HG03558 (cell line): Measurements from ENCODE around the gene CHD3.
"Not testable (repeated sequence)": the region's sequence is repeated elsewhere in the genome, so short reads cannot be mapped to it uniquely, and the experiment has no call there.

Experiments used
- ATAC-seq: cut with Tn5 transposase; IDR thresholded peaks from one replicate; pipeline ENCODE4 v1.9.1; 2021; ENCODE audit warnings: moderate number of reproducible peaks; ENCODE audit not compliant: unreplicated experiment; ENCODE audit errors: extremely low read depth

The CHD3 gene

DNA sequence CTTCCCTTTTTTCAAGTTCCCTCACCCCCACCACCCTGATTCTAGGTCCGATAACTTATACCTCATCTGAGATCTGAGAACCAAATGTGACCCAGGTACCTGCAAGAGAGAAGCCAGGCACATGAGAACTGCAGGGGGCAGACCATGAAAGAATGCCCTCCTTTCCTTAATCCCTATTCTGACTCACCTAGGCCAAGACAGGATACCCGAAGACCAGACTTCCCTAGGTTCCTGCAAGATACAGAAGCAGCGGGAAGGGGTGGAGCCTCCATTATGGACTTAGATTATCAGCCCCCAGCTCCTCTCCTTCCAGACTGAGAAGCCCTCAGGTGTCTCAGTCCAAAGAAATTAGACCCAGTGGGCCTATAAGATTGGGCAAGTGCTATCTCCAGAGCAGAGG, 39.0 kb downstream of the CHD3 start:
- no peak for ATAC-seq

DNA sequence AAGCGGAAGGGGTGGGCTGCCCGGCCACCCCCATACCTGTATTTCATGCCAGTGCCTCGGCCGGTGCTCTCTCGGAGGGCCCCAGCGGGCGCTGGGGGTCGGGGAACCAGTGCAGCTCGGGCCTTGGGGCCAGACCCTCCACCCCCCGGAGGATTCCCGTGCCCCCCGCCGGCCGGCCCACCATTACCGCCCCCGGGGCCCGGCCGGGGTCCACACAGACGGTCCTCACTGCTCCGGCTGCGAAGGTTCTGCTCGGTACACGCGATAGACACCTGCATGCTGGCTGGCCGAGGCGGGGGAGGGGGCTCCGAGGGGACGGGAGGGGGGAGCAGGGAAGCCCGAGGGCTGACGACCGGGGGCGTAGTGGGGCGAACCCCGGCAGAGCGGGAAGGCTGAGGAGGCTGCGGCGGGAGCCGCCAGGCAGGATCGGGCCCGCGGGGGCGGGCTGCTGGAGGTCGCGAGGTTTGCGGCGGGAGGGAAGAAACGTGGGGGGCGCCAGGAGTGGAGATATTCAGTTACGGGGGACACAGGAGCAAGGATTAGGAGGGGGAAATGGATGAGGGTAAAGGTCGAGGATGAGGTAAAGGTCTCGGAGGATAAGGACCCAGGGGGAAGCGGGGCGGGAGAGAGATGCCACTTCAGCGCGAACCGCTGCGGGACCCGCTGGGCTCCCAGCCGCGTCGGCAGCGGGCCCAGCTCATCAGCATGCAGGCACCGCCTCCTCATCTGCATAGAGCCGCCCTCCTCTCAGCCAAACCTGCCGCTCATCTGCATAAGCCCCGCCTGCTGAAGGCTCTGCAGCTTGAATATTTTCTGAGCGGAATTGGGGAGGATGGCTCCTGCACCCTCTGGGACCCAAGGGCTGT, 40.8 kb downstream of the CHD3 start, which contains the start of gene KCNAB3:
KCNAB3 (minus strand) TSS at position 699 of the 866 bp plus-strand sequence; CDS start at position 278, 421 bp downstream.
- ATAC-seq = no peak

GRCh38 chr17:7930841-7931631, 42.4 kb downstream of the CHD3 start:
- ATAC-seq = no peak

GRCh38 chr17:7931709-7932482, 43.3 kb downstream of the CHD3 start, which contains the start of the genes CNTROB and TRAPPC1:
Gene CNTROB (plus strand): TSS chr17:7932206. CDS start chr17:7933080, 874 bp downstream.
Gene TRAPPC1 (minus strand): TSS chr17:7931946. CDS start chr17:7931829, 117 bp downstream.
- peak; percentile 78 for ATAC-seq

DNA sequence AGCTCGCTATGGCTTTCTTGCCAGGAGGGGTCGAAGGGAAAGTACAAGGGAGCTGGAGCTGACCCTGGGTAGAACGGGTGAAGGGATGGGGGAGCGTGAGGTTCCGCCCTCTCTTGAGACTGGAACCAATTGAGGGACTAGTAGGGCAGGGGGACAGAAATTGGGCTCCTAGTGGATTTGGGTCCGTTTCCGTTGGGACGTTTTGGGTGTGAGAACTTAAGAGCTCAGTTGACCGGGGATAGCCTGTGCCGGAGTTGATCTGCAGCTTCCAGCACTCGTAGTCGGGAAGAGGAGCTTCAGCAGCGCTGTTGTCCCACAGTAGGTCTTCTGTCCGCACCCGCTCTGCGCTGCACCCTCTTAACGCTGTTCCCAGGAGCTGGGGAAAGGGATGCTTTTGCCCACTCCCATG, 43.9 kb downstream of the CHD3 start:
- ATAC-seq = no peak

GRCh38 chr17:7932949-7933348, 44.4 kb downstream of the CHD3 start:
- no peak for ATAC-seq

GRCh38 chr17:7935859-7936258, 47.3 kb downstream of the CHD3 start:
- no peak for ATAC-seq

GRCh38 chr17:7940034-7940433, 51.4 kb downstream of the CHD3 start:
- no peak for ATAC-seq

- no peak for ATAC-seq
Observed at GRCh38 chr17:7940743-7941142, 52.2 kb downstream of the CHD3 start.

- no peak for ATAC-seq
Observed at GRCh38 chr17:7943291-7943690, 54.7 kb downstream of the CHD3 start.

- ATAC-seq = no peak
Observed at GRCh38 chr17:7944326-7944725, 55.7 kb downstream of the CHD3 start.

GRCh38 chr17:7945651-7946050, 57.1 kb downstream of the CHD3 start:
- no peak for ATAC-seq

- no peak for ATAC-seq
Observed at GRCh38 chr17:7946441-7946840, 57.9 kb downstream of the CHD3 start.

DNA sequence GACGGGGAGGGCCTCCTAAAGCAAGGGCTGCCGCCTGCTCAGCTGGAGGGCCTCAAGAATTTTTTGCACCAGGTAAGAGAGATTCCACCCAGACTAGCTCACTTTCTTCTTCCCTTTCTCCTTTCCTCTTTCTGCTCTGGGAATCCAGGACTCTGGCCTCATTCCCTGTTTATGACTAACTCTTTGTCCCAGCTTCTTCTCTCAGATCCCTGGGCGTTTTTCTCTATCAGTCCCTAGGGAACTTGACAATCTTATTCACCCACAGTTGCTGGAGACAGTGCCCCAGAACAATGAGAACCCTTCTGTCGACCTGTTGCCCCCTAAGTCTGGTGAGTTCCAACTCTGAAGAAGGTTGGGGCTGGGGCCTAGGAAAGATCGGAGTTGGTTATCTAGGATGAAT, 59.1 kb downstream of the CHD3 start:
- no peak for ATAC-seq

DNA sequence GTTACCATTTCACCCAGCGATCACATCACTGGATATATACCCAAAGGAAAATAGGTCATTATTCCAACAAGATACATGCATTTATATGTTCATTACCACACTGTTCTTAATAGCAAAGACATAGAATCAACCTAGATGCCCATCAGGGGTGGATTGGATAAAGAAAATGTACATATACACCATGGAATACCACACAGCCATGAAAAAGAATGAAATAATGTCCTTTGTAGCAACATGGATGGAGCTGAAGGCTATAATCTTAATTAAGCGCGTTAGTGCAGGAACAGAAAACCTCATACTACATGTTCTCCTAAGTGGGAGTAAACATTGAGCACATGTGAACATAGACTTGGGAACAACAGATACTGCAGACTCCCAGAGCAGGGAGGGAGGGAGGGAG, 62.0 kb downstream of the CHD3 start:
- ATAC-seq = no peak

- no peak for ATAC-seq
Observed at GRCh38 chr17:7951143-7951792, 62.7 kb downstream of the CHD3 start.

DNA sequence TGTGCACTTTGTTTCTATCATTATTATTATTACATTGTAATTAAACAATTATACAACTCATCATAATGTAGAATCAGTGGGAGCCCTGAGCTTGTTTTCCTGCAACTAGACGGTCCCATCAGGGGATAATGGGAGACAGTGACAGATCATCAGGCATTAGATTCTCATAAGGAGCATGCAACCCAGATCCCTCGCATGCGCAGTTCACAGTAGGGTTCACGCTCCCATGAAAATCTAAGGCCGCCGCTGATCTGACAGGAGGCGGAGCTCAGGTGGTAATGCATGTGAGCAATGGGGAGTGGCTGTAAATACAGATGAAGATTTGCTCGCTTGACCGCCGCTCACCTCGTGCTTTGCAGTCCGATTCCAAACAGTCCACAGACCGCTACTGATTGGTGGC, 64.7 kb downstream of the CHD3 start:
- not testable (repeated sequence) for ATAC-seq

GRCh38 chr17:7955414-7956227, 67.0 kb downstream of the CHD3 start:
- ATAC-seq = no peak
